ENCODE data around the gene GIN1.

Gene GIN1

DNA sequence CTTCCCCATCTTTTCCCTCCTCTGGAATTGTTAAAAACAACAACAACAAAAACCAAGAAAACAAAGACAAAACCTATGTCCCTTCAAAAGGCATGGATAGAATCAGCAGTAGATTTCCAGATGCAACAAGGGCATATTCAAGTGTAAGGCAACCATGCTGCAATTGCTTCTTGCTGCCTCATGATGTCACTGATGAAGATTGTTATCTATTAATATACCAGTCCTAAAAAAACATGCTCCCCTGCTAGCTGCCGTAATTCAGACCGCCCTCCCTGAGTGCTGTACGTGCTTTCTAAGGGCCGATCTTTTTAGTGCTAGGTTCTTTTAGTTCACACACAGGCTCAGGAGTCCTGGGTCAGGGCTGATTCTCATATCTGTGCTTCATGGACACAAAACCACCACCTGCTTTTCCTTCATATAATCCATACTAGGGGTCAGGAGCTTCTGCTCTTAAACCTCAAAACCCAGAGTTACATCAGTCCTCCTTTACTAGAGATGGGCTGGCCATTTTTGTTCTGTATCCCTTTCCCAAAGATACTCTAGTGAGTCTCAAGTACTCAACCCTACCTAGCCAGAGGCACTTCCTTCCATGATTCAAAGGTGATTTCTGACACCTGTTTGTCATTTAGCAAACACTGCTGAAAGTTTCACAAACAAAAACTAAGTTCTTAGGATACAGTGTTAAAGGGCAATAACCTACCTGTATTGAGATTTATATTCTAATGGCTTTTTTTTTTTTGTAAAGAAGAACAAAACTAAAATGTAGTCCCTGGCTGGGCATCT is 82.1 kb downstream of the GIN1 start:
- no peak for DNase-seq (ENCODE audit: low read depth in 1 of 2, low spot score in 1 of 2)

DNA sequence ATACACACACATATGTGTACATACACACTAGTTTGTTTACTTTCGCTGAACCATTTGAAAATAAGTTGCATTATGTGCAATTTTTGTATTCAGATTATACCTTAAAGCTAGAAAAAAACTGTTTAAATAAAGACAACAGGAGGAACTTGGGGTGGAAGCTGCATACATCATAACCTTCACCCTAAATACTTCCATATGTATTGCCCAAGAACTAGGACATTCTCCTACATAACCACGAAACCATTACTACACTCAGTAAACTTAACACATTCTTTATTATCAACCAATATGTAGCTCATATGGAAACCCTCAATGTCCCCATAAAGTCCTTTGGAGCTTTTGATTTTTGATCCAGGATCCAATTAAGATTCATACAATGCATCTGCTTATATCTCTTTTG is 83.3 kb downstream of the GIN1 start:
- DNase-seq (ENCODE audit: low read depth in 1 of 2, low spot score in 1 of 2), result no peak
